Ovary (tissue), 9 donors: ENCODE data around the gene CHMP5. TPM values are rescaled to one million over a fixed set of nuclear protein-coding genes. Genes with fewer than 3 reads are reported as not detected.

ENCODE experiments used
- DNase-seq, 5 donors: peaks; one replicate each; pipeline ENCODE4 v3.0.0-alpha.2; 2019 to 2020
- H3K27ac ChIP-seq, 2 donors: fragments of 200-600 bp; one replicate each; pipeline versions ENCODE4 v1.5.1 to v1.8.0; 2019 to 2022
- H3K27me3 ChIP-seq: fragments of 200-600 bp; one replicate; pipeline ENCODE4 v1.8.0; 2022
- H3K36me3 ChIP-seq: fragments of 200-600 bp; sonication (generic); one replicate; pipeline ENCODE4 v1.5.1; 2019
- H3K4me1 ChIP-seq: one replicate; pipeline ENCODE4 v1.8.1; 2013; ENCODE audit warnings: mild to moderate bottlenecking, moderate library complexity; ENCODE audit not compliant: insufficient read depth
- H3K4me3 ChIP-seq: fragments of 200-600 bp; sonication (generic); one replicate; pipeline ENCODE4 v1.5.1; 2017
- H3K9me3 ChIP-seq, 2 donors: fragments of 200-600 bp in 1 of 2; sonication (generic) in 1 of 2; one replicate each; pipeline versions ENCODE4 v1.5.1 to v1.8.1; 2013 to 2019; ENCODE audit warnings: mild to moderate bottlenecking in 1 of 2, moderate library complexity in 1 of 2
- CTCF ChIP-seq, 3 donors: fragments of 450-650 bp in 2 of 3; fragments of 200-600 bp in 1 of 3; IDR thresholded peaks; one replicate each; pipeline versions ENCODE4 v1.5.1 to v1.8.0; 2016 to 2022; ENCODE audit warnings: antibody characterized with exemption in 3 of 3, mild to moderate bottlenecking in 1 of 3
- EP300 ChIP-seq: sonication (generic); formaldehyde crosslinking; IDR thresholded peaks from one replicate; pipeline ENCODE4 v1.6.1; 2017; ENCODE audit warnings: antibody characterized with exemption
- POLR2A ChIP-seq: fragments of 450-650 bp; IDR thresholded peaks from one replicate; pipeline ENCODE4 v1.6.1; 2017; ENCODE audit warnings: antibody characterized with exemption, mild to moderate bottlenecking, moderate library complexity
- WGBS, 3 donors: extraction: QIAGEN DNeasy Blood & Tissue Kit in 1 of 3; methylation state at CpG; one replicate each; pipeline versions ENCODE4 v1.1.5 to v1.1.7; 2013 to 2017; 5-methylcytosine and 5-hydroxymethylcytosine counted together
- intact Hi-C, 4 donors: fragments of 100-400 bp; cut with DNase I; formaldehyde crosslinking; loops; one replicate each; pipeline versions ENCODE4 v1.11.0 to v1.15.1; 2022 to 2023
- polyA plus RNA-seq, 2 donors: library from polyadenylated mRNA; stranded (reverse); fragments of 200-250 nt in 1 of 2; fragments of 350-450 nt in 1 of 2; fragmentation: Illumina TruSeq in 1 of 2; extraction: RNeasy Lipid Tissue Mini Kit (QIAGEN cat#74804) in 1 of 2; gene quantifications; one replicate each; pipeline ENCODE4 v1.2.3, GENCODE V29; 2013 to 2014
- total RNA-seq, 7 donors: library from RNA; depleted of rRNA in 2 of 7; stranded (reverse); fragments of >200 nt in 2 of 7; fragmentation: NEBNext Ultra II Directional in 3 of 7; extraction: Animal tissue kit (Norgen Biotek cat#: 25700) in 3 of 7; gene quantifications; one replicate each; pipeline versions ENCODE4 v1.1.0 to v1.2.4, GENCODE V29; 2016 to 2023
- donor health status: DM: no; HTN: no; CAD: no; lungs with moderate emphysema.
- donor health status: DM: no; HTN: no; CAD: no.
- donor health status: Bipolar disorder and iron deficiency.
- donor health status: DM: yes; HTN: yes; CAD: no.
- donor health status: DM: no; HTN: no; CAD: no.
- donor health status: DM: yes; HTN: yes; CAD: no.

Gene CHMP5
- total and polyA plus RNA-seq, 9 donors = 39.7 to 66.5 (median 52.9) TPM

GRCh38 chr9:33331377-33331891 lies 66.6 kb downstream of the CHMP5 start:
- no peaks in the 10 kb centered on the region for H3K36me3 ChIP-seq
- WGBS, 3 donors = 59 to 75% (median 65%) methylated on average over 3 of the region's 3 CpGs

More at GRCh38 chr9:33331377-33331891, 66.6 kb downstream of the CHMP5 start:
- no peak for TF ChIP-seq CTCF (IDR thresholded peaks at IDR 0.05)
- no peak for TF ChIP-seq EP300
- TF ChIP-seq POLR2A = no peak
- Histone ChIP-seq H3K9me3 (no peaks in the 10 kb centered on the region), H3K4me3 (no peak overlapping the region), H3K27ac (no peak overlapping the region), H3K27me3 (no peaks in the 10 kb centered on the region), H3K4me1 (no peaks in the 10 kb centered on the region)
- intact Hi-C loops = no loop called here
- DNase-seq = no peak

Other genes with a start within 250 kb of the CHMP5 start
- 100 to 1,000 TPM in 4 of 7 donors, 10 to 100 TPM in 3; 66.1 to 156 (median 112) TPM for gene DNAJA1, start 239.8 kb upstream of the CHMP5 start, total RNA-seq
- gene DNAJA1, start 239.8 kb upstream of the CHMP5 start, polyA plus RNA-seq = 100 to 1,000 TPM in 1 of 2 donors, 10 to 100 TPM in 1; 62.6 to 159 TPM
- 10 to 100 TPM; 14.9 to 28.6 (median 25.6) TPM for gene SMU1, start 188.4 kb upstream of the CHMP5 start, total RNA-seq
- 10 to 100 TPM; 12.2 to 22.3 TPM for gene SMU1, start 188.4 kb upstream of the CHMP5 start, polyA plus RNA-seq
- gene B4GALT1, start 97.7 kb upstream of the CHMP5 start, total RNA-seq = 100 to 1,000 TPM in 3 of 7 donors, 10 to 100 TPM in 4; 77.9 to 226 (median 88.3) TPM
- gene B4GALT1, start 97.7 kb upstream of the CHMP5 start, polyA plus RNA-seq = 100 to 1,000 TPM in 1 of 2 donors, 10 to 100 TPM in 1; 35.8 to 120 TPM
- gene SPINK4, start 24.9 kb upstream of the CHMP5 start, total RNA-seq = not detected
- not detected for gene SPINK4, start 24.9 kb upstream of the CHMP5 start, polyA plus RNA-seq
- gene BAG1, start 341 bp upstream of the CHMP5 start, total RNA-seq = 10 to 100 TPM; 41.0 to 70.9 (median 59.6) TPM
- gene BAG1, start 341 bp upstream of the CHMP5 start, polyA plus RNA-seq = 10 to 100 TPM; 48.2 to 67.8 TPM
- gene NFX1, start 25.5 kb downstream of the CHMP5 start, total RNA-seq = 10 to 100 TPM; 23.4 to 44.5 (median 34.3) TPM
- 10 to 100 TPM; 18.5 to 38.9 TPM for gene NFX1, start 25.5 kb downstream of the CHMP5 start, polyA plus RNA-seq
- 1 to 10 TPM; 1.1 to 3.8 (median 2.2) TPM for gene AQP7, start 137.5 kb downstream of the CHMP5 start, total RNA-seq
- 1 to 10 TPM; 2.0 to 3.2 TPM for gene AQP7, start 137.5 kb downstream of the CHMP5 start, polyA plus RNA-seq
- gene AQP3, start 182.5 kb downstream of the CHMP5 start, total RNA-seq = 10 to 100 TPM in 3 of 7 donors, 1 to 10 TPM in 4; 7.4 to 47.2 (median 9.9) TPM
- gene AQP3, start 182.5 kb downstream of the CHMP5 start, polyA plus RNA-seq = 1 to 10 TPM; 5.6 to 6.6 TPM
- 10 to 100 TPM; 11.7 to 50.5 (median 27.4) TPM for gene NOL6, start 208.9 kb downstream of the CHMP5 start, total RNA-seq
- 10 to 100 TPM; 14.5 to 17.6 TPM for gene NOL6, start 208.9 kb downstream of the CHMP5 start, polyA plus RNA-seq